Parathyroid adenoma (tissue), 2 donors: ENCODE results near the gene CNTN6.

Source experiments
- H2AFZ ChIP-seq: fragments of 300-600 bp; sonication (generic); one replicate; pipeline ENCODE4 v1.7.0; 2017; ENCODE audit warnings: antibody characterized with exemption, mild to moderate bottlenecking
- H3K27ac ChIP-seq: fragments of 300-600 bp; sonication (generic); one replicate; pipeline ENCODE4 v1.7.0; 2017
- H3K27me3 ChIP-seq: fragments of 300-600 bp; sonication (generic); one replicate; pipeline ENCODE4 v1.7.0; 2017; ENCODE audit warnings: low read length; ENCODE audit not compliant: control insufficient read depth, insufficient read depth
- H3K36me3 ChIP-seq: fragments of 300-600 bp; sonication (generic); one replicate; pipeline ENCODE4 v1.7.0; 2017; ENCODE audit warnings: low read length; ENCODE audit not compliant: control insufficient read depth, insufficient read depth
- H3K4me1 ChIP-seq: fragments of 300-600 bp; sonication (generic); one replicate; pipeline ENCODE4 v1.7.0; 2017; ENCODE audit warnings: control low read depth
- H3K4me2 ChIP-seq: fragments of 300-600 bp; sonication (generic); one replicate; pipeline ENCODE4 v1.7.0; 2017; ENCODE audit warnings: low read length
- H3K4me3 ChIP-seq: fragments of 300-600 bp; sonication (generic); one replicate; pipeline ENCODE4 v1.7.0; 2017; ENCODE audit warnings: low read depth, low read length
- H3K79me2 ChIP-seq: fragments of 300-600 bp; sonication (generic); one replicate; pipeline ENCODE4 v1.7.0; 2017; ENCODE audit warnings: control low read depth
- H3K9ac ChIP-seq: fragments of 300-600 bp; sonication (generic); one replicate; pipeline ENCODE4 v1.7.0; 2017; ENCODE audit warnings: mild to moderate bottlenecking
- H3K9me3 ChIP-seq: fragments of 300-600 bp; sonication (generic); one replicate; pipeline ENCODE4 v1.7.0; 2017; ENCODE audit warnings: low read length; ENCODE audit not compliant: control insufficient read depth
- TF ChIP-seq, protein P1 (sequence below): fragments of 300-600 bp; sonication (generic); IDR thresholded peaks from one replicate; pipeline ENCODE4 v1.7.0; 2017; ENCODE audit warnings: antibody characterized with exemption, mild to moderate bottlenecking
- donor health status: primary hyperparathyroidism.

The CNTN6 gene

DNA sequence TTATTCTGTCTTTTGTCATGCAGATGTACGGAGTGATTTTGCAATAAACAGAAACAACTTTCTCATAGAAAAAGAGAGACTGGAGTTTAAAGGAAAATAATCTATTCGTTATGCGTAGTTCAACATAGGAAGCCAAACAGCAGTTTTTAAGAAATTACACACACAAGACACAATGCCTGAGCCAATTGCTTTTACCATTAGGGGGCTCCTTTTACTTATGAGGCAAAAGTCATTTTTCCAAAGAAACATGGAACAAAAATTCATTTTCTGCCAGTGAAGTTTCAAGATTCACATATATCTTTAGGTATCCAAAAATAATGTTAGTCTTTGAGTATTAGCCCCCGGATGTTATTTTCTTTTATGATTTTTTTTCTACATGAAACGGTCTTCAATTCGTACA is 10.7 kb downstream of the CNTN6 start:
- H3K4me1 ChIP-seq: no peaks in the 10 kb centered on the region
- H3K36me3 ChIP-seq: no peaks in the 10 kb centered on the region
- H3K4me2 ChIP-seq: no peak overlapping the region
- no peaks in the 10 kb centered on the region for H3K79me2 ChIP-seq
- H3K9me3 ChIP-seq: no peaks in the 10 kb centered on the region
- no peak overlapping the region for H3K9ac ChIP-seq
- H2AFZ ChIP-seq: no peak overlapping the region
- H3K27ac ChIP-seq: no peak overlapping the region
- TF ChIP-seq, protein P1, sequence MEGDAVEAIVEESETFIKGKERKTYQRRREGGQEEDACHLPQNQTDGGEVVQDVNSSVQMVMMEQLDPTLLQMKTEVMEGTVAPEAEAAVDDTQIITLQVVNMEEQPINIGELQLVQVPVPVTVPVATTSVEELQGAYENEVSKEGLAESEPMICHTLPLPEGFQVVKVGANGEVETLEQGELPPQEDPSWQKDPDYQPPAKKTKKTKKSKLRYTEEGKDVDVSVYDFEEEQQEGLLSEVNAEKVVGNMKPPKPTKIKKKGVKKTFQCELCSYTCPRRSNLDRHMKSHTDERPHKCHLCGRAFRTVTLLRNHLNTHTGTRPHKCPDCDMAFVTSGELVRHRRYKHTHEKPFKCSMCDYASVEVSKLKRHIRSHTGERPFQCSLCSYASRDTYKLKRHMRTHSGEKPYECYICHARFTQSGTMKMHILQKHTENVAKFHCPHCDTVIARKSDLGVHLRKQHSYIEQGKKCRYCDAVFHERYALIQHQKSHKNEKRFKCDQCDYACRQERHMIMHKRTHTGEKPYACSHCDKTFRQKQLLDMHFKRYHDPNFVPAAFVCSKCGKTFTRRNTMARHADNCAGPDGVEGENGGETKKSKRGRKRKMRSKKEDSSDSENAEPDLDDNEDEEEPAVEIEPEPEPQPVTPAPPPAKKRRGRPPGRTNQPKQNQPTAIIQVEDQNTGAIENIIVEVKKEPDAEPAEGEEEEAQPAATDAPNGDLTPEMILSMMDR: no peak
- no peak overlapping the region for H3K4me3 ChIP-seq
- no peaks in the 10 kb centered on the region for H3K27me3 ChIP-seq

DNA sequence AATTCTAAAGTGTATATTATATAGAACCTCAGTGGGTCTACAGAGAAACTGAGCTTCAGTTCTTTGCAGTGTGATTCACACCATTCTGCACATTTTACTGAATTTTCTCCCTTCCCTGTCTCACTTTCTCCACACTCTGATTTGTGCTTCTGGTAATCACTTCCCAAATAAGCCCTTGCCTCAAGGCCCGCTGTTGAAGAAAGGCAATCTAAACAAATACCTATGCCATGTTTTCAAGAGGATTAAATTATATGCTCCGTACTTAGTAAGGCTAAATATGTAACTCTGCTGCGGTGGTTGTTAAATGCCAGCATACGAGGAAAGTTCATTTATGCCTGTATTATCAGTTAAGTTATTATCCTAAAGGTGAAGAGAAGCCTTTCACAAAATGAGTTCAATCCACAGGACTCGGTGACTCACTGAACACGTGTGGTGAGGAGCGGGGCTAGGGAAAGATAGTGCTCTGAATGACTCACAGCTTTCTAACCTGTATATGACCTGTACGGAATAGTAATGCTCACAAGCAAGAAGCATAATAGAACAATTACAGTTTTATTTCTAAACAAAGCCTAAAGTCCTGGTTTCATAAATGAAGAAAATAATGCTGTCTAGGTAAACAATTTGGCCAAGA is 25.1 kb downstream of the CNTN6 start:
- Histone ChIP-seq H3K4me1 (no peaks in the 10 kb centered on the region), H3K79me2 (no peaks in the 10 kb centered on the region), H3K27ac (no peak overlapping the region), H3K4me3 (no peak overlapping the region), H3K36me3 (no peaks in the 10 kb centered on the region), H3K9ac (no peak overlapping the region), H3K27me3 (no peaks in the 10 kb centered on the region), H2AFZ (no peak overlapping the region), H3K4me2 (no peak overlapping the region), H3K9me3 (no peaks in the 10 kb centered on the region)
- TF ChIP-seq, protein P1: no peak

DNA sequence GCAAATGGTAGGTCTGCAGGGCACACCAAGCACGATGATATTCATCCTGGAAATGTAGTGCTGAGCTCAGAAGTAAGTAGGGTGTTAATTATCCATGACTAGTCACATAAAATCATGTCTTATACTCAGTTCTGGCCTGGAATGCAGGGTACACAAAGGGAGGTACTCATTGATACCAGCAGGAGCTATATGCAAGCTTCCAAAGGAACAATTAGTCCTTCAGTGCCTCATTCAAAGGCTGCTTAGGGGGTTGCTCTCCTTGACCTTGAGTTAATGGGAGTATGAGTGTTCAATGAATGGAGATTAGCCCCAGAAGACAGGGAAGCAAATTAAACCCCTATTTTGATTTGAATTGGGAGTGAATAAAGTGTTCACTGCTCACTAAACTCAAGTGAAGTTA is 38.3 kb downstream of the CNTN6 start:
- TF ChIP-seq, protein P1: no peak
- H3K4me1 ChIP-seq: no peaks in the 10 kb centered on the region
- H3K27me3 ChIP-seq: no peaks in the 10 kb centered on the region
- no peaks in the 10 kb centered on the region for H3K36me3 ChIP-seq
- H3K9me3 ChIP-seq: no peaks in the 10 kb centered on the region
- no peak overlapping the region for H3K4me3 ChIP-seq
- no peak overlapping the region for H3K9ac ChIP-seq
- H2AFZ ChIP-seq: no peak overlapping the region
- no peaks in the 10 kb centered on the region for H3K79me2 ChIP-seq
- no peak overlapping the region for H3K27ac ChIP-seq
- no peak overlapping the region for H3K4me2 ChIP-seq

DNA sequence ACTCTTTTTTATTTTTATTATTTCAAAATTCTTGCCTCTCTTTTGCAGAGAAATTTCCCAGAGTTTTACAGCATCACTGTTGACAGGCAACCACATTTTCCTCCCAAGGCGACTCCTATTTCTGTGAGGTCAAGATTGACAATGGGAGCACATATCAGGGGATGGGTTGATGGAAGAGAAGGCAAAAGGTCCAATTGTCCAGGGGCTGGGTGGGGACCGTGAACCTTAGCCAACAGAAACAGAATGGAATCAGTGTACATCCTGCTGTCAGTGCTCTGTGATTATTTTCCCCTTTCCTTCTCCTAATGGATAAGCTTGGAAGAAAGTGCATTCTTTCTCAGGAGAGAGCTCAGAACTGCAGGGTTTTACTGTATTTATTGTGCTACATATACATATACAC is 42.4 kb downstream of the CNTN6 start:
- Histone ChIP-seq H3K9me3 (no peaks in the 10 kb centered on the region), H3K4me3 (no peak overlapping the region), H2AFZ (no peak overlapping the region), H3K4me2 (no peak overlapping the region), H3K27ac (no peak overlapping the region), H3K4me1 (no peaks in the 10 kb centered on the region), H3K27me3 (no peaks in the 10 kb centered on the region), H3K36me3 (no peaks in the 10 kb centered on the region), H3K9ac (no peak overlapping the region), H3K79me2 (no peaks in the 10 kb centered on the region)
- TF ChIP-seq, protein P1: no peak

DNA sequence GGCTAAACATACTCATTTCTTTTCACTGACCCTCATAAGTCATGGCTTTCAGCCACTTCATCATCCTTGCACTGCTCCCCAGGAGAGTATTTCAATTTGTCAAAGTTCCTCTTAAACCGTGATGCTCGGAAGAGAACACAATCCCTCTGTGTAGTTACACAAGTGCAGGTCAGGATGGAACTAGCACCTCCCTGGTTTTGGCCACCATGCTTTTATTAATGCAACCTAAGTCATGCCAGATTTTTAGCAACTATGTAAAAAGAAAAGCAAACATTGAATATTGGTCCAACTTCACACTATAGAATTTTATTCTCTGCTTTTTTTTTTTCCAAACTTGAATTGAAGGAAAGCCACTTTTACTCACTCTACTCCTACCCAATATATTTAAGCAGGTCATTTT is 45.2 kb downstream of the CNTN6 start:
- Histone ChIP-seq H3K36me3 (no peaks in the 10 kb centered on the region), H3K4me1 (no peaks in the 10 kb centered on the region), H3K4me2 (no peak overlapping the region), H3K79me2 (no peaks in the 10 kb centered on the region), H2AFZ (no peak overlapping the region), H3K27ac (no peak overlapping the region), H3K27me3 (no peaks in the 10 kb centered on the region), H3K4me3 (no peak overlapping the region), H3K9ac (no peak overlapping the region), H3K9me3 (no peaks in the 10 kb centered on the region)
- TF ChIP-seq, protein P1: no peak
